Measurements from ENCODE around the gene DHRS1. TPM values are rescaled to one million over a fixed set of nuclear protein-coding genes. Genes with fewer than 3 reads are reported as not detected.

Gene DHRS1
- total and polyA plus RNA-seq, 9 of the 15 experiments (the other 6 are each of a cell fraction or from before 2014, with no cell fraction given), result 7.3 to 33.6 (median 13.3) TPM

GRCh38 chr14:24271134-24271833, 28.3 kb downstream of the DHRS1 start, which contains the start of gene RABGGTA (continued):
- peak; percentile 54 for TF ChIP-seq SOX6 (IDR thresholded peaks at IDR 0.05)
- TF ChIP-seq ILK (tag; IDR thresholded peaks at IDR 0.05; ENCODE audit: borderline replicate concordance, low read depth), result no peak
- no peak for TF ChIP-seq SMAD2 (IDR thresholded peaks at IDR 0.05; ENCODE audit: low read depth, low read length)
- no peak for TF ChIP-seq ZNF217 (CRISPR knock-in tag; IDR thresholded peaks at IDR 0.05)
- TF ChIP-seq NFXL1 (CRISPR knock-in tag; IDR thresholded peaks at IDR 0.05), result no peak
- TF ChIP-seq ZNF124 (CRISPR knock-in tag; IDR thresholded peaks at IDR 0.05), result no peak
- TF ChIP-seq ZNF507 (tag; conservative IDR thresholded peaks at IDR 0.05), result no peak
- no peak for TF ChIP-seq RBM14 (IDR thresholded peaks at IDR 0.05; ENCODE audit: borderline replicate concordance, insufficient read depth, low read depth, low read length)
- no peak for TF ChIP-seq ID3 (CRISPR knock-in tag; IDR thresholded peaks at IDR 0.05)
- no peak for TF ChIP-seq ID3 (tag; IDR thresholded peaks at IDR 0.05)
- TF ChIP-seq SRF (CRISPR knock-in tag; IDR thresholded peaks at IDR 0.05), result no peak
- TF ChIP-seq RBFOX2 (IDR thresholded peaks at IDR 0.05; ENCODE audit: low read depth, low read length), result peak; percentile 91
- TF ChIP-seq PHB2 (IDR thresholded peaks at IDR 0.05; ENCODE audit: low read depth), result no peak
- no peak for TF ChIP-seq ZBTB34 (CRISPR knock-in tag; IDR thresholded peaks at IDR 0.05)
- TF ChIP-seq NR3C1 (CRISPR knock-in tag; IDR thresholded peaks at IDR 0.05), result no peak
- no peak for TF ChIP-seq PHF21A (IDR thresholded peaks at IDR 0.05; ENCODE audit: borderline replicate concordance, low read depth)
- TF ChIP-seq ZSCAN32 (CRISPR knock-in tag; IDR thresholded peaks at IDR 0.05), result no peak

Measured in K562 (cell line).